Osteoblast (primary cell): ENCODE data around the gene MGMT. TPM values are rescaled to one million over a fixed set of nuclear protein-coding genes. Genes with fewer than 3 reads are reported as not detected.

Experiments used
- DNase-seq: peaks from one replicate; pipeline ENCODE4 v3.0.0; 2011; ENCODE audit warnings: low spot score, mixed read lengths; ENCODE audit not compliant: insufficient read length; ENCODE audit errors: missing footprints
- H2AFZ ChIP-seq: 2 replicates; pipeline ENCODE4 v1.6.0; 2011; ENCODE audit warnings: mild to moderate bottlenecking, low read length
- H3K27ac ChIP-seq: 2 replicates; pipeline ENCODE4 v1.5.1; 2011; ENCODE audit warnings: mild to moderate bottlenecking, low read depth, low read length, moderate library complexity
- H3K27me3 ChIP-seq: 2 replicates; pipeline ENCODE4 v1.6.0; 2012; ENCODE audit warnings: mild to moderate bottlenecking, control low read depth, inconsistent platforms, low read length, moderate library complexity; ENCODE audit not compliant: insufficient read depth
- H3K36me3 ChIP-seq: 2 replicates; pipeline ENCODE4 v1.5.1; 2011; ENCODE audit warnings: mild to moderate bottlenecking, low read length, control low read depth, moderate library complexity; ENCODE audit not compliant: insufficient read depth
- H3K4me1 ChIP-seq: 2 replicates; pipeline ENCODE4 v1.5.1; 2011; ENCODE audit warnings: mild to moderate bottlenecking, low read length, control low read depth, moderate library complexity; ENCODE audit not compliant: insufficient read depth
- H3K4me2 ChIP-seq: 2 replicates; pipeline ENCODE4 v1.6.0; 2011; ENCODE audit warnings: mild to moderate bottlenecking, low read length; ENCODE audit not compliant: insufficient read depth
- H3K4me3 ChIP-seq: fragments of 200-600 bp; sonication (generic); 3 replicates; pipeline ENCODE4 v1.5.1; 2012; ENCODE audit warnings: mild to moderate bottlenecking, low read length, inconsistent platforms; ENCODE audit not compliant: insufficient read depth
- H3K79me2 ChIP-seq: 2 replicates; pipeline ENCODE4 v1.6.0; 2012; ENCODE audit warnings: mild to moderate bottlenecking, low read length, control low read depth, inconsistent platforms; ENCODE audit not compliant: insufficient read depth
- H3K9me3 ChIP-seq: 2 replicates; pipeline ENCODE4 v1.5.1; 2011; ENCODE audit warnings: low read depth, low read length, control low read depth
- H4K20me1 ChIP-seq: 2 replicates; pipeline ENCODE4 v1.6.0; 2012; ENCODE audit warnings: mild to moderate bottlenecking, low read length, control low read depth; ENCODE audit not compliant: insufficient read depth
- CTCF ChIP-seq: IDR thresholded peaks from 2 replicates; pipeline ENCODE4 v1.5.1; 2011; ENCODE audit warnings: mild to moderate bottlenecking, low read depth, low read length, moderate library complexity; ENCODE audit errors: extremely low read depth
- total RNA-seq: library from RNA; depleted of rRNA; stranded (reverse); fragments of >200 nt; gene quantifications from 2 replicates; pipeline ENCODE4 v1.2.3, GENCODE V29; 2012

Gene MGMT
- total RNA-seq, 1 donor = 21.0 TPM

GRCh38 chr10:129450391-129450790 is 16.6 kb upstream of the MGMT start:
- no peak for TF ChIP-seq CTCF
- H3K27me3 ChIP-seq = no peaks in the 10 kb centered on the region
- no peaks in the 10 kb centered on the region for H3K36me3 ChIP-seq
- no peaks in the 10 kb centered on the region for H3K9me3 ChIP-seq
- no peaks in the 10 kb centered on the region for H4K20me1 ChIP-seq
- H3K4me1 ChIP-seq = no peaks in the 10 kb centered on the region
- no peak overlapping the region for H3K4me3 ChIP-seq
- no peaks in the 10 kb centered on the region for H3K79me2 ChIP-seq
- no peak overlapping the region for H2AFZ ChIP-seq
- H3K27ac ChIP-seq = no peak overlapping the region
- no peak for DNase-seq
- H3K4me2 ChIP-seq = no peak overlapping the region

GRCh38 chr10:129455625-129456024 is 11.4 kb upstream of the MGMT start:
- no peaks in the 10 kb centered on the region for H3K9me3 ChIP-seq
- no peak overlapping the region for H3K27ac ChIP-seq
- H3K27me3 ChIP-seq = no peaks in the 10 kb centered on the region
- H2AFZ ChIP-seq = no peak overlapping the region
- no peaks in the 10 kb centered on the region for H4K20me1 ChIP-seq
- H3K79me2 ChIP-seq = no peaks in the 10 kb centered on the region
- H3K4me2 ChIP-seq = no peak overlapping the region
- H3K4me3 ChIP-seq = no peak overlapping the region
- no peak for TF ChIP-seq CTCF
- no peak for DNase-seq
- no peaks in the 10 kb centered on the region for H3K4me1 ChIP-seq
- no peaks in the 10 kb centered on the region for H3K36me3 ChIP-seq

GRCh38 chr10:129459762-129460539 is 7.1 kb upstream of the MGMT start:
- Histone ChIP-seq H2AFZ (no peak overlapping the region), H3K9me3 (no peaks in the 10 kb centered on the region), H3K27ac (no peak overlapping the region), H4K20me1 (no peaks in the 10 kb centered on the region), H3K27me3 (no peaks in the 10 kb centered on the region), H3K4me1 (no peaks in the 10 kb centered on the region), H3K36me3 (no peaks in the 10 kb centered on the region), H3K4me2 (no peak overlapping the region), H3K4me3 (no peak overlapping the region), H3K79me2 (no peaks in the 10 kb centered on the region)
- no peak for TF ChIP-seq CTCF
- no peak for DNase-seq

GRCh38 chr10:129462257-129462795 is 4.7 kb upstream of the MGMT start:
- TF ChIP-seq CTCF = no peak
- no peak for DNase-seq
- Histone ChIP-seq H3K27me3 (no peaks in the 10 kb centered on the region), H3K27ac (no peak overlapping the region), H3K4me2 (no peak overlapping the region), H3K4me3 (no peak overlapping the region), H4K20me1 (no peaks in the 10 kb centered on the region), H3K36me3 (no peaks in the 10 kb centered on the region), H3K79me2 (no peaks in the 10 kb centered on the region), H2AFZ (no peak overlapping the region), H3K4me1 (peaks cover 4% of the 10 kb centered on the region), H3K9me3 (no peaks in the 10 kb centered on the region)
